HG03135 (cell line): ENCODE data around the gene HOXA10.

Experiments
- ATAC-seq: cut with Tn5 transposase; IDR thresholded peaks from one replicate; pipeline ENCODE4 v1.9.1; 2021; ENCODE audit warnings: mild to moderate bottlenecking, moderate library complexity; ENCODE audit not compliant: unreplicated experiment

Gene HOXA10

DNA sequence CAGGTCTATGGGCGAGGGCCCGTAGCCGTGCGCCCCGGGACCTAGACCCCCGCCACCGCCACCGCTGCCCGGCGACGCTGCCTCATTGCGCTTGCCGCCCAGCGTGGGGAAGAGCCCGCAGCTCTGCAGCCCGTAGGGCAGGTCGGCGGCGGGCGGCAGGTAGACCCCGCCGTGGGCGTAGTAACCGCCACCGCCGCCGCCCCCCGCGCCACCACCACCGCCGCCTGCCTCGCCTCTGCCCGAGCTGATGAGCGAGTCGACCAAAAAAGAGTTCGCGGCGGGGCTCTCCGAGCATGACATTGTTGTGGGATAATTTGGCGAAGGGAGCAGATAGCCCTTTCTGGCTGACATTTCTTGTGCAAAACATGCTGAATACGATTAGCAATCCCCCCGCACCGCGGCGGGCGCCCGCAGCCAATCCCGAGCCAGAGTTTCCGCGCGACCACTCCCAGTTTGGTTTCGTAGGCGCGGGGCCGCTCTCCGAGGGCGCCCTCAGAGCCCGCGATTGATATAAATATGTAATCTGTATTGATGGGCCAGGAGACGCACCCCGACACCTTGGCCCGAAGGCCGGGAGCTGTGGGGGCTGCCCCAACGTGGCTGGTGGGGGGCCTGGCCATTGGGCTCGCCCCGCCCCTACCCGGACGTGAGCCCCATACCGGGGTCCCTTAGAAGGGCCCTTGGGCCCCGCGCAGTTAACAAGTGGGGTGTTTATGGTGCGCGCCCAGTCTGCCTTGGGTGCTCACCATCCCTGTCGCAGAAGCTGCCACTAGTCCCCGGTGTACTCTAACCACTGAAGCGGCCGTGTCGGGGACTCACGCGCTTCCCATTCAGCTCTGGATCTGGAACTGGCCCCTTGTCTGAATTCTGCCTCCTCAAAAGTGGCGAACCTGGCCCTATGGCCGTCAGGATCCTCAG, at the start of gene HOXA10:
Gene HOXA10 (minus strand): TSS at position 365 of the 918 bp plus-strand sequence. CDS start 14 bp downstream, at position 351.
- ATAC-seq, result no peak

DNA sequence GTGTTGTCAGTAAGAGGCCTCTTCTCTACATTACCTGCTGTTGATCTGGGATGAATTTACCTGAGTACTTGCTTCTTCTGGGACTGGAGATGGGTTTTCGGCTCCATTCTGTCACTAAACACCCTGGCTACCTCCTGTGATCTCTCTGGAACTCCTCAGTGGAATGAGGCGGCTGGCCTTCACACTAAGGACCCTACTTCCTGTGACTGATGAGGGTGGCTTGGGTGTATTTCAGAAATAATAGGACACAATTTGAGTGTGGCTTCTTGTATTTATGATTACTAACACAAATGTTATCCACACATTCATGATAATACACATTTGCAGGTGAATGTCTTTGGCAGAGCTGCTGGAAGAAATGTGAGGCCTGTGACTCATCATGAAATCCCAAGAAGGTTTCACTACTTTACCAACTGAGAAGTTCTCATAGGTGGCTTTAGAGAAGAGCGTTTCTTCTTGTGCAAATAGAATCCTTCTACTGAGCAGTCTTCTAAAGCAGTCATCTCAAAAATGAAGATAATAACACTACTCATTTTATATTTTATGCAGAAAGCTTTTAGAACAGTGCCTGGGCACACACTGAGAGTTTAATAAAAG, 47.2 kb upstream of the HOXA10 start:
- ATAC-seq, result no peak

DNA sequence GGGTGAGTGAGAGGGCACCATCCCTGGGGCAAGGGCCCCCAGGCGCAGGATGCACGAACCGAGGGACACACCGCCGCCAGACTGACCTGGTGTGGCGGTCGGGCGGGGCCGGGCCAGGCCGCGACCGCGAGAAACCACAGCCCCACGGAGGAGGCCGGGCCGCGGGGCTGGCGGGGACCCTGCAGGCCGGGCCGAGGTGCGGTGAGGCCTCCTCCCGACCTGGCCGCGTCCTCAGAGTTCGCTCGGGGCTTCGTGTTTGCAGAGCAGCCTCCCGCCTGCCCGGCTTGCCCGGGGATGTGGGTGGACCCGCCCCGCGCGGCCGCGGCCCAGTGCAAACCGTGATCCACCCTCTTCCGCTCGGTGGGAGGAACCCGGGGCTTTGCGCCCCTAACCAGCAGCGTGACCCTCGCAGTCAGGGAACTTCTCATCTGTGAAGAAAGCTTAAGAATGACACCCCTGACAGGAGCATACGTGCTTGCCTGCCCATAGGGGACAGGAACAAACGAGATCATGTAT, 46.4 kb upstream of the HOXA10 start:
- ATAC-seq, result no peak

DNA sequence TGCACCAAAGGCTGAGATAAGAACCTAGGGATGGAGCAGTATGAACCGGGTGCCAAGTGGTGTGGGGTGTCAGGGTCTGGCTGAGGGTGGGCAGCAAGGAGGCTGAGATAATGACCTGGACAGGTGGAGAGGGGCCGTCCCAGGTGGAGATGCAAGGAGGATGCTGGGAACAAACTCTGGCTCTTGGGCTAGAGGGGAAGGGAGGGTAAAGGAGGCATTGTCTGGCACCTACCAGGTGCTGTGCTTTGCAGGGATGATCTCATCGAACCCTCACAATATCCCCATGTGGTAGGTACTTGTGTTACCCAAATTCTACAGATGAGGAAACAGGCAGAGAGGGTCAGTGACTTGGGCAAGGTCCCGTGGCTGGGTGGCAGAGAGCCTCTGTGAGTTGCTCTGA, 45.7 kb upstream of the HOXA10 start:
- no peak for ATAC-seq

DNA sequence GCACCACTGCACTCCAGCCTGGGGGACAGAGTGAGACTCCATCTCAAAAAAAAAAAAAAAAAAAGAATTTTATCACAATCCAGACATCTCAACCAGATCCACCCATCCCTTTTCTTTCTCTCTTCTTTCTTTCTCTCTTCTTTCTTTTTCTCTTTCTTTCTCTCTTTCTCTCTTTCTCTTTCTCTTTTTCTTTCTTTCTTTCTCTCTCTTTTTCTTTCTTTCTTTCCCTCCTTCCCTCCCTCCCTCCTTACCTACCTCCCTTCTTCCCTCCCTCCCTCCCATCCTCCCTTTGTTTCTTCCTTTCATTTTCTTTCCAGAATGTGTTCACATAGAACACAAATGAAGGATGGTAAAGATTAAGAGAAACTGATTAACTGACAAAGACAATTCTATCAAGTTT, 43.8 kb upstream of the HOXA10 start:
- no peak for ATAC-seq

DNA sequence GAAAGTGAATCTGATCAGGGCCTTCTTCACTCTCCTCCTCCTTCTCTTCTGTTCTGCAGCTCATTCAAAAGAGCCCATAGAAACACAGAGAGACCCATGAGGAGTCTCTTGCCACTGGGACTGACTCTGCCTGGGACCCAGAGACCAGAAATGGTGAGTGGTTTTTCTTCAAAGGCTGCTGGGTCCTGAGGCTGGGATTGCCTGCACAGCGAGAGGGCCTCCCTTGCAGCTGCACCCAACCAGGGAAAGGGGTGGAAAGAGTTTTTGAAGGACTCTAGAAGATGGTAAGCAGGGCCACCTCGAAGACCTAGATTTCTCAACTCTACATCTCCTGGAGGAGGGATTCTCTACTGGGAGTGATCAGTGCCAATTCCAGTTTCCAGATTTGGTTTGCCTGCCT, 41.2 kb upstream of the HOXA10 start:
- no peak for ATAC-seq

DNA sequence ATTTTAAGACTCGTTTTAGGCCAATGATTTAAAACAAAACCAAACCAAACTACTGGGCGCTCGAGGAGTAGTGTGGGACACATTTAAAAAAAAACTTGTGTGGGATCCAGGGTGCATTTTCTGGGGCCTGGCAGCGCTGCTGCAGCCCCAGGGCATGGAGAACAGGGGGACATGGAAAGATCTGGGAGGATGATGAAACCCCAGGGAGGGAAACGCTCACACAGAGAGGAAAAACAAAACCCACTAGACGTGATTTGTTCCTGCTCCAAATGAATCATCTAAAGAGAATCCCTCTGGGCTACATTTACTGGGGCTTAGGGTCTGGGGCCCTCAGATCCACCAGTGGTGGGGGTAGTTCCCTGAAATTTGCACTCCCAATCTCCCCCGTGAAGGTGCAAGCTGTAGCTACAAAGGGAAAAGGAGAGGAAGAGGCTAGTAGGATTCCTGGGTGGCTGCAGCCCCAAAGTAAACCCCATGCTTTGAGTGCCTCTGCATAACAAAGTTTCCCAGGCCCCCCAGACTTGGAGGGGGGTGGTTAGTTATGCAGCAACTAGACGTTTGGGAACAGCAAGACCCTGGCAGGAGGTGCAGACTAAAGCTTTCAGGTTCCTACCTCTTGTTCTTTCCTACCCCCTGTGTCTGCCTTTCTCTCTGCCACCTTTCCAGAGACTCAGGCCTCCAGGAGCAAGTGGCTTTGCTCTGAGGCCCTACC, 40.3 kb upstream of the HOXA10 start:
- ATAC-seq, result no peak

DNA sequence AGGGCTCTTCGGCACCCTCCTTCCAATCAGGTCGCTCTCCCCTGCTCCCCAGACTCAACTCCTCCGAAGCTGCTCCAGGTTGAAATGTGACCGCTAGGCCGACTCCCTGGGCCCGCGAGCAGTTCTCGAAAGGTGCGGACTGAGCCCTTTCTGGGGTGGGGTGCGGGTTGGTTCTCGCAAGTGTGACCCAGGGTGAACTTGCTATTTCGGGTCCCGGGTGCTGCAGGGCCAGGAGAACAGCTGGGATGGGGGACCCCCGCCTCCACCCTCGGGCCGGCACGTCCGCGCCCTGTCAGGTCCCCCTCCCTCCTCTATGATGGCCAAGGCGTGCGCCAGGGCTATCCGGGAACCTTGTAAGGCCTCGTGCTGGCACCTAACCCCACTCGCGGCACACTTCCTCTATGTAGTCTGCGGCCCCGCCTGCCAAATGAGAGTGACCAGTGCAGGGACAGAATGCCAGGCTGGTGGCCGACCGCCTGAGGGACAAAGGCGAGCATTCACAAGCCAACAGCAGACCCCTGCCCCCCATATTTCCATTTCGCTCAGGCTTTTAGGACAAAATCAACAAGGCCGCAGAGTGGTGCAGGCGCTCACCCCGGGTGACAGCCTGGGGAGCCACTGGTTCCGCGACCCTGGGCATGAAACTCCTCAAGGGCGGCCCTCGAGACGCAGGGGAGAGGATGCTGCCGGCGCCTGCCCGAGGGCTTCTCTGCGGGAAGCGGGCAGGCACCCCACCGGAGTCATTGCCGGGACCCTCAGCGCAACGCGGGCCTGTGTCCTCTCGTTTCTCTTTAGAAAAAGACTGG, 39.5 kb upstream of the HOXA10 start:
- no peak for ATAC-seq

DNA sequence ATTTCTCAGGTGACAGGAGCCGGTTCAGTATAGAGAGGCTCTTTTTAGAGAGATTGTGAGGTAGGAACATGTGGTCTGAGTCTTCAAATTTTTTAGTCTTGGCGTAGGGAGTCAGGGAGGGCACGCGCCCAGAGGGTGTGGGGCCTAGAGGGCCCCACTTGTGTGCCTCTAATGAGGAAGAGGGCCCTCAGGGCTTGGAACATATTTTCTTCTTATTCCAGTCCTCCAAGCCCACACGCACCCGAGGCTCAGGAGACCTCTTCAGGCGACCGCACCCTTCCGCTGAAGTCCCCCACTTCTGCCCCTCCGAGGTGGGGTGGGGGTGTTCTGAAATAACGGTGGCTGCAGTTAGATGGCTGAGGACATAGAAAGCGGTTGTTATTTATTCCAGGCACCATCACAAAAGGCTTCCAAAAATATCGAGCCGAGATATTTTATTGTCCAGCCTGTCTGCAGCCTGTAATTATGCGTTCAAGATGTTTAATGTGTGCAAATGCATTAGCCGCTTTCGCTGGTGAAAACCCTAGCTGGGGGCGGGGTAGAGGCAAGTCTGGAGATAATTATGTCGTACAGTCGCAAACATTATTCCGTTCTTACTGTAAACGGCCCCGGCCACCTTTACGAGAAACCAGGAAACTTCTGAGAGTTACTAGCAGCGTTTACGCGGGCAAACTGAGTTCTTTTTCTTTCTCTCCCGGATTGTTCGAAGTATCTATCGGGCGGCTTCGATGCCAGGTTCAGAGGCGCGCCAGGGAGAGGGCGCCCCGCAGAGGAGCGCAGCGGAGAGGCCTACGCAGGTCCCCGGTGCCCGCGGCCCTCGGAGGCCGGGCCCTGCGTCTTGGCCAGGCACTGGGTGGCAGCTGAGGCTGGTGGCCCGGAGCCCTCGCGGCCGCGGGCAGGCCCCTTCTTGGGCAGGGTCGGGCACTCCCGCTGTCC, 38.6 kb upstream of the HOXA10 start:
- no peak for ATAC-seq

DNA sequence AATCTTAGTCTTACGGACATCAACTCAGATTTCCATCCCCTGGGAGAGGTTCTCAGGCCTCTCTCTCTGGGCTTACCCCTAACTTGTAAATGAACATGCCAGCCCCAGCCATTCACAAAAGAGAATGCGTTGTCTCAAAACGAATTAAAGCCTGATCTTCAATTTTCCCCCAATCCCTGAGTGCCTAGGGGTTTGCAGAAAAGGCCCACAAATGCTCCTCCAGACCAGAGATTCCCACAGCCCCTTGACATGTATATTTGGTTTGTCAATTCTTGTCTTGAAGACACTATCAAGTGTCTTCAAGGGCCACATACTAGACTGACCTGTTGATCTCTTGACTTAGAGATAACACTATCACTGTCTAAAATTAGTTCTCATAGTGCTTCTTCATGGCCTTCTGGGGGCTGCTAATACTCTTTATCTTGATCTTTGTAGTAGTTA, 37.7 kb upstream of the HOXA10 start:
- ATAC-seq, result no peak

DNA sequence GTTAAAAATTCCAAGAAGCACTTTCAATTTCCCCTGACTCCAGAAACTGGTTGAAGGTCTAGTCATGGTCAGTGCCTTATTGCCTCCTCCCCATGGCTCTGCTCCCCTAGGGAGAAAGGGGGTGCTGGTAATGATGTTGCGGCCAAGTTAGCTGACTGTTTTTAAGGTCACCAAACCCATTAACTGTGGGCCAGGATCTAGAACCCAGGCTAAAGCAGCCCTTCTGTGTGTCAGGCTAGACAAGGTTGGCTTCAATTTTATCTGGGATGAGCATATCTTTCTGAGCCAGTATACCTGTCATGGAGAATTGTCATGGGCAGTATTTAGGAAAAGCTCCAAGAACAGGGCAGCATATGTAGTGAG, 36.9 kb upstream of the HOXA10 start:
- ATAC-seq, result no peak

DNA sequence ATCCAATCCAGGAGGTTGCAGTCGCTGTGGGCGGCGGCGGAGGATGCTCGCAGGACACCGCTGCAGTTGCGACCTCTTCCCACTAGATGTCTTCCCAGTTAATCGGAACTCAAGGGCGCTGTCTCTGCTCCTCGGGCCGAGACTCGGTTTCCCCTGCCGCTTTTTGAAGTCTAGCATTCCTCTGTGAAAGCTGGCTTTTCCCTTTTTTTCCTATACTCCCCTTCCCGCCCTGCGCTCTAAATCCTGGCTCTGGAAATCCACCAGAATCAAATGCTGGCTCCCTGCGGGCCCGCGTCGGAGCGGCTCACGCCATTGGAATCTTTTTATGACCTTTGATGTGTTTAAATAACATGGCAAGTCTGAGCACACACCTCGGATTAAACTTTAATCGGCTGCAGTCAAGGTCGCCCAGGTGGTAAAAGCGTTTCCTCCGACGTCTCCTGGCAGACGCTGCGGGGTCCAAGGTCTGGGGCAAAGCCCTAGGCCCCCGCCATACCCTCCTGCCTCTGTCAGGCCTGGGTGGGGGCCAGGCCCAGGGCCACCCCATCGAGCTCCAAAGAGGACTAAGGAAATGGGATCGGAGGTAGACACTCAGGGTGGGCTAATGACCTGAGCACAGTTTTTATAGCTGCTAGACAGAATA, 36.4 kb upstream of the HOXA10 start:
- ATAC-seq, result no peak

DNA sequence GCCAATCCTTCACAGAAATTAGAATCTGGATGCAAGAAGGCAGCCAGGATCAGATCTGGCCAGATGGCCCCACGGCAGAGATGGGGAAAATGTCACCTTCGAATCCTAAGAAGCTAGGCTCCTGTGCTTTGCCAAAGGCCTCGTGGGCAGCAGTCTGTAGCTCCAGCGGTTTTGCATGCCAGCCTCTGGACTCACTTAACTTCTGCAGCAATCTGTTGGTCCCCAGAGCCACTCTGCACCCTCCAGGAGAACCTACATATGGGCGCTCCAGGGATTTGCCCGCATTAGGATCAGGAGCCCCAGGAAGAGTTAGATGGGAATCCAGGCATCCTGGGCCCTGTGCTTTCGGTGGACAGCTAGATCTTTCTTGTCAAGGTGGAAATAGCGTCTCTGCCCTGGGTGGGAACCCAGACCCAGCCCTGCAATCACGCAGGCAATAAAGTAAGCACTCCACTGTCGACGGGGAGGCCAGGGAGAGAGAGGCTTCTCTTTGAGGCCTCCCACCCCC, 35.9 kb upstream of the HOXA10 start:
- ATAC-seq, result no peak

DNA sequence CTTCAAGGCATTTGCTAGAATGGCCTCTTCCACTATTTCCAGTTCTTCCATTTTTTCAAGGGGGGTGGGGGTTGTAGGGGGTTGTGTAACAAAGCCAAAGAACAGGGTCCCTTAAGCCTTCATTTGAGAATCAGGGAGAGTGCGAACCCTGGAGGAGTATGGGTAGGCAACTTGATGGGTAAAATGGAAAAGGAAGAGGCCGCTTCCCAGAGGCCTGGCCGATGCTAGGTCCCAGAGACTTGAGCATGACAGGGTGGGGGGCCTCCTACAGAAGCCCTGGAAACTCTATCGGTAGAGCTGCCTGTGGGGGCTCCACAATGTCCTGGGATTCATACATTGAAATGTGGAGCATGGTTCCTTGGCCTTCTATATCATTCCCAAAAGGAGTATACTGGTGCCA, 34.9 kb upstream of the HOXA10 start:
- ATAC-seq, result no peak

DNA sequence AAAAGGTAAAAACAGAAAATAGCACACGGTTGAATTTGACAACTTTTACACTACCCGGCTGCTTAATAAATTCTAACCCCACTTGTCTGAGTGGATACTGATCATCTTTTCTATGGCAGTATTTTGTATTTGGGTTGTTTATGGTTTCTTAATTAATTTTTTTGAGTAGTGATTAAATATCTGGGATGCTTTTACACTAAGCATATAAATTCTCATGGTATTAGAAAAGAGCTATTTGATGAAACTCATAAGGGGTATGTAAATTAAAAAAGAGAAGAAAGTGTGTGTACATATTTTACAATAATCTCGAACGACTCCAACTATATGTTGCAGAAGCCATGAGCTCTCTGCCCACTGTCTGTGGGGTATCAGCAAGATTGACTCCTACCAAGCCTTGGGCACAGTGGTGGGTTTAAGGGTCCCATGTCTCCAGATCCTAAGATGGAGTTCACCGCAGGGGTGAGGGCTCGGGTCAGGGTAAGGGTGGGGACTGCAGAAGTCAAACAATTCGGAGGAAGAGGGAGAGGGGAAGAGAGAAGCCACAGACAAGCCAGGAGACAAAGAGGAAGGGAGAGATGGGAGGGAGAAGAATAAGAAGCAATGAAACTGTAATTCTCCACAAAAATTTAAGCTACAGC, 33.3 kb upstream of the HOXA10 start:
- no peak for ATAC-seq

DNA sequence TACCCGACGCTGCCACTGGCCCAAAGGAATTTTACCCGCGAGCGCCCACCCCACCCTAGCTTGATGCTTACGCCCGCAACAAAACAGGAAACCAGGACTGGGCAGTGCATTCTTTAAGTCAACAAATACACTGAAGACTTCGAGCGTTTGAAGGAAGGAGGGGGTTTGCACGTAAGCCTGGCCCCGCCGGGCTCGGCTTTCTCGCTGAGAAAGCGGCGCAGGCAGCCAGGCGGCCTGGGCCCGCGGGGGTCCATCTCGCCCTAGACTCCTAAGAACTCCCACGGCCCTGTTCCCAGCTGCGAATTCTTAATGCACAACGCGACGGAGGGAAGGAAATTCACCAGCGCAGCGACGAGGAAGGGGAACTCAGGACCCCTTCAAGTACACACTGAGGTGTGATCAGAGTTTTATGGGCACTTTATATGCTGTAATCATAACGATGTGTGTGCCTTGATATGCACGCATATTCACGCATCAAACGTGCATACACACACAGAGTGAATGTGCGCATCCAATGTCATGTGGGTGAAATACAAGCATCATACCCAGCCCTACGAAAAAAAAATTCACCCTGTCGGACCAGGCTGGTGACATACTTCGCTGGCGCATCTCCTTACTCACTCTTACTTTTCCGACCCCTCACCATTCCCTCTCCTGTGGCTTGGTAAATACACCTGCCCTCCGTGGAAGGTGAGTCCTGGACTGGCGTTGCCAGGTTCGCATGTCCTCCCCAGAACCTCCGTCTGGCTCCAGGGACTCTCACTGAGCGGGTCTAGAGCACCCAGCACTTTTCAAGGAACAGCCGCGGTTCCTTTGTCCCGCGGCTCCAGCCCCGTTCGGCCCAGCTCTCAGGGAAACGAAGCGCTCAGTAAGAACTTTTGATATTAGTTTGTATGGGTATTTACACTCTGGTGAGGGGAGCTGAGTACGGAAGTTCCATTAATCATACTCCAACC, 31.5 kb upstream of the HOXA10 start:
- no peak for ATAC-seq

DNA sequence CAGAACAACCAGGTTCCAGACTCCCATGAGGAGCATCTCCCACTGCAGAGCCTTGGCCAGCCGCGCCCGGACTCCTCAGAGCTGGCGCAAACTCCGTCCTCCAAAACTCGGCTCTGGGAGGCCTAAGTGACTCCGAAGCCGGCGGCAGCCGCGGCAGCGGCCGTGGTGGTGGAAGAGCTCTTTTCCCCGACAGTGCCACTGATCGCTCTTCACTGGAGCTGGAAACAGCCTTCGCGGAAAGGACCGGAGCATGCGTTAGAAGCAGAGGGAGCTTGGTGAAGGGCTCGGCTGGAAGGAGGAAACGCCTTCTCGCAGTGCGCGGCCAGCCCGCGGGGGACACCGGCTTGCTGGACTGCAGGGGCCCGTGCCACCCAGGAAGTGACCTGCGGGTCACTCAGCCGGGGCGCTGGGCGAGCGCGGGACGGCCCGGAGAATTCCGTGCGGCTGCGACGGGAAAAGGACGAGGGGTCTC, 30.8 kb upstream of the HOXA10 start:
- no peak for ATAC-seq
